Measurements from ENCODE around the gene PCGF3.
"Not testable (repeated sequence)": the region's sequence is repeated elsewhere in the genome, so short reads cannot be mapped to it uniquely, and the experiment has no call there.

Gene PCGF3

GRCh38 chr4:683247-683897, 22.3 kb upstream of the PCGF3 start:
- no peak for DNase-seq (ENCODE audit: low read depth)

GRCh38 chr4:683982-684622, 21.5 kb upstream of the PCGF3 start:
- no peak for DNase-seq (ENCODE audit: low read depth)

GRCh38 chr4:684623-685327, 20.9 kb upstream of the PCGF3 start:
- no peak for DNase-seq (ENCODE audit: low read depth)

GRCh38 chr4:685679-686412, 19.8 kb upstream of the PCGF3 start:
- no peak for DNase-seq (ENCODE audit: low read depth)

- DNase-seq (ENCODE audit: low read depth): no peak
Observed at GRCh38 chr4:686413-687040, 19.1 kb upstream of the PCGF3 start.

DNA sequence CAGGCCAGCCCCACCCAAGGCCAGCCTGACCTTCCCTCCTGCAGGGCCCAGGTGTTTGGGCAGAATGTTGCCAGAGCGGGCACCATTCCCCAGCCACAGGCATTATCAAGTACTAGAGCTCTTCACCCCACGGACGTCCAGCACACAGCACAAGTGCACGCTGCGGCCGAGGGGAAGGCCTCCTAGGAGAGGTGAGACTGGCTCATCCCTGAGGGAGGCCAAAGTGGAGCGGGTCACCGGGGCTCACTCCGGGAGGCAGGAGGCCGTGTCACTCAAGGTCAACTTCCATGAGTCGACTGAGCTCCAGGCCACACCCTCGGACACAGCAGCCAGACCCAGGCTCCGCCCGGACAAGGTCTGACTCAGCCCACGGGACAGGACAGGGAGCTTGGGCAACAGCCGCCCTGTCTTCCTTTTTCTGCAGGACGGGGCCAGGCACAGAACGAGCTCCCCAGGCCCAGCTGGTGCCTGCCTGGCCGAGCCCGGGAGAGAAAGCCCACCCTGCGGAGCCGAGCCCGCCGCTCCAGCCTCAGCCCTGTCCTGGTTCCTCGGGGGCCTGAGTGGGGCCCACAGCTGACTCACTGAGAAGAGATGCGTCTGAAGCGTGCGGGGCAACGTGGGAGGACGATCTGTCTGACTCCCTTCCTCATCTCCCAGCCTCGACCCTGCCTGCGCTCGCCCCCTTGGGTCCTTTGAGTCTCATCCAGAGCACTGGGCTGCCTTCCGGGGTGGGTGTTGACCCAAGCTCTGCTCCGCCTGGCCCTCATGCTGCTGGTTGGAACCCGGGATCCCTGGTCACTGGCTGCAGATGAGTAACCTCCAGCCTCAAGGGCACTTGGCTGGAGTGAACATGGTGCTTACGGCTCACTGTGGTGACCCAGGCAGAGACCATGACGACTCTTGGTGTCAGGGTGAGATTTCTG, 18.3 kb upstream of the PCGF3 start:
- DNase-seq (ENCODE audit: low read depth): no peak

DNA sequence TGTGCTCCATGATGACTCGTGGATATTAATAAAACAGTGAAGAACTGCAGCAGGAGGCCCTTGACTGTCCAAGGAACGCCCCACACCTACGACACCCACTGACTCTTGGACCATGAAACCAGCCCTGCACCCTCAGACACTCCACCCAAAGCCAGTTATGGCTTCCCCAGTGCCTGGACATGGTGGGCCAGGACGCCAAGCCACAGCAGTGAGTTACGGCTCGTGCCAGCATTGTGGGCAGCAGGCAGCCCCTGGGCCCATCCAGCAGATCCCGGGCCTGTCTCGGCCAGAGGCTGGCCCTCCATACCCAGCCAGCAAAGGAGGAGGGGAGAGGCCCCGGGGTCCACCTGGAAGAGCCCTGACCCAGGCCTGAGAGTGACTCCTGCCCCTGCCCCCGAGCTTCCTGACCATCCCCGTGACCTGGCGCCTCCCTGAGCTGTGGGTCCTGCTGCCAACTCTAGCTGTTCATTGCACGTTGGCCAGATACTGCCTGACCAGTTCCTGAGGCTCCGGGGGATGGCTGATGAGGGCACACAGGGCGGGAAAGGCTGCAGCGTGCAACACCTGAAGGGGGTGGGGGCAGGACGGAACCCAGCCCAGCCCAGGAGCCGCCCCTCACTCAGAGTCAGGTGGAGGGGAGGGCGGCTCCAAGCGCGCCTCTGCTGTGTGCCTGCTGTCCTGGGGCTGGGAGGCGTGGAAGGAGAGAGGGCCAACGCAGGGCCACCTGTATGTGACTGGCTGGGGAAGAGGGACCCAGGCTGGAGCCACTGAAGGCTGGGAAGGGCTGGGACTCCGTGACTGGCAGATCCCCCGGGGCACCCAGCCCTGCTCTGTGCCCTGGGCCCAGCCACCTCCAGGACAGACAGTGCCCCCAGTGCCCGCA, 17.4 kb upstream of the PCGF3 start:
- DNase-seq (ENCODE audit: low read depth): no peak

DNA sequence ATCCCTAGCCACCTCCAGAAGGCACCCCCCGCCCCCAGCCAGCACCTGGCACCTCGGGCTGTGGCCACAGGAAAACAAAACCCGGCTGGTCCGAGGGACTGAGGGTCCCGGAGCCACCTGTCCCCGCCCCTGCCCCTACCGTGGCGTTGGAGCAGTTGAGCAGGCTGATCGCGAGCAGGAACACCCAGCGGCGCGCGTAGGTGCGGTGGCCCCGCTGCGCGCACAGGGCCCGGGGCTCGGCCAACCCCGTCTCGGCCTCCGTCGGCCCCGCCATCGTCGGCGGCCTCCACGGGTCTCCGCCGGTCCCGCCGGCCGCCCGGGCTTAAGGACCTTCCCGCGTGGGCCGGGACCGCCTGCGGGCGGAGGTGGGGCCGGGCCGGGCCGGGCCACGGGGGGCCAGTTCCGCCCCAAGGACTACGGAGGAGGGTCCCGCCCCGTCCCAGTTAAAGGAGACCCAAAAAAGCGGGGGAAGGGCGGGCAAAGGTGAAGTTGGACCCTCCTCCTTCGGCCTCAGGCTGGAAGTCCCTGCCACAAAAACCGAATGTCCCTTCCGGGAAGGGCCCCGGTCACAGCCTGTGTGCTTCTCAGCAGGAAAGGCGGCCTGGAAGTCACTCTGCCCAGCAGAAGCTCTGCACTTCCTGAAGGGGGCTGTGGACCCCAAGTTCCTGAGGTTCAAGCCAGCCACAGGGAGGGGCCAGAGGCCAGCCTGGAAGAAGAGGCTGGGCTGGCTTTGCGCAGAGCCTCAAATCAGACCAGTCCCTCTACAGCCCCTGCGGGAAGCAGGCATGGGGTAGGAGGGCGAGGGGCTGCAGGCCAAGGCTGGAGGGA, 16.6 kb upstream of the PCGF3 start, which contains the start of gene SLC49A3:
SLC49A3 (minus strand) TSS at position 298 of the 828 bp plus-strand sequence; CDS start at position 274, 24 bp downstream.
- DNase-seq (ENCODE audit: low read depth): no peak

DNA sequence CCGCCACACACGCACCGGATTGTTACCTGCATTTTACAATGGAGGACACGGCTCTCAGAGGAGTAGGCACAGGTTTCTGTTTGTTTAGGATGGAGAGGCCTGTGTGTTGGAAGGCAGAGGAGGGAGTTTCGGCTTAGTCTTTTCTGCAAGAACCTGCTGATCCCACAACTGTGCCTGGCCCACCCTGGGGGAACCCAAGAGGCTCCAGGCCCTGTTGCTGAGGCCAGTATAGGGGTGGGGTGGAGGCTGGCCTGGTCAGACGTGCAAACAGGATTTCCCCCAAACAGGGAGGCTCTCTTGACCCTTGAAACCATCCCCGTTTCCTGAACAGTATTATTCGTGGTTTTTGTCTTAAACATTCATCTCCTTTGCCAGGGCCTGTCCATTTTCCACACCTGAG, 15.9 kb upstream of the PCGF3 start:
- no peak for DNase-seq (ENCODE audit: low read depth)

- DNase-seq (ENCODE audit: low read depth): no peak
Observed at GRCh38 chr4:692771-693554, 12.7 kb upstream of the PCGF3 start.

DNA sequence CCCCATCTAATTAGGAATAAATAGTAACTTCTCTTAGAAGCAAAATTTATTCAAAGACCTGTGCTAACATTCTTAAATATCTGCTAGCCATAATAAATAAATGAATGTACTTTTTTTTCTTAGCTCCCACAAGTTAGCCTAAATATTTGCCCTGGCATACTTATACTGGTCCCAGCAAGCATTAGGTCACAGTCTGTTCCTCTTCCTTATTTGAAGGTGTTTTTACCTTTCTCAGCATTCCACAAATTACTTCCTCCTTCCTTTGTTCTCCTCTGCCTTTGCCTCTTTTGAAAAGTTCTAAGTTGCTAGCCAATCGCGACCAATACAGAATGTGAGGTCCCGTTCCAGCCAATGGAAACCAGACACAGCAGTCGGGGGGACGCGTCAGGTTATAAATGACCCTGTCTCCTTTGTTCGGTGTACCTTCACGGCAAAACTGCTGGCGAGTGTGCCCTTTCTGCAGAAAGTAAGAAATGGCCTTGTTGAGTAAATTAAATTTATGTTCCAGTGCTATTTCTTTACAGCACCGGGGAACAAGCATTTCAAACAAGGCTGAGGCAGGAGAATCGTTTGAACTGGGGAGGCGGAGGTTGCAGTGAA, 11.2 kb upstream of the PCGF3 start:
- not testable (repeated sequence) for DNase-seq (ENCODE audit: low read depth)

GRCh38 chr4:699816-700580, 5.6 kb upstream of the PCGF3 start:
- DNase-seq (ENCODE audit: low read depth): no peak

- DNase-seq (ENCODE audit: low read depth): no peak
Observed at GRCh38 chr4:700587-701264, 4.9 kb upstream of the PCGF3 start.

DNA sequence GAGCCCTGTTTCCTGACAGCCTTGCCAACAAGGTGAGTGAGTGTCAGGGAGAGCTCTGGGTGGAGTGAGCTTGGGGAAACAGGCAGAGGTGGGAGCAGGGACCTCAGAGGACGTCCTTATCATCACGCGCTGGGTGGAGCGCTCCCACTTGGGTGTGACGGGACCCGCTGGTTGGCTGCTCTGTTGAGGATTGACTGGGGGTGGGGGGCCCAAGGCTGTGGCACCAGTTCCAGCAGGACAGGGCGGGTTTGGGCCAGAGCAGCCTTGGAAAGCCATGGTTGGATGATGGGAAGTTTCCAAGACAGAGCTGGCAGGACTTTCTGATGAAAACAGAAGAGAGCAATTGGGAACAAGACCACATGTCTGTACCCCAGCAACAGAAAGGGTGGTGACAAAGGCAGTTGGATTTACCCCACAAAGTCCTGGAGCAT, 3.0 kb upstream of the PCGF3 start:
- DNase-seq (ENCODE audit: low read depth): no peak

DNA sequence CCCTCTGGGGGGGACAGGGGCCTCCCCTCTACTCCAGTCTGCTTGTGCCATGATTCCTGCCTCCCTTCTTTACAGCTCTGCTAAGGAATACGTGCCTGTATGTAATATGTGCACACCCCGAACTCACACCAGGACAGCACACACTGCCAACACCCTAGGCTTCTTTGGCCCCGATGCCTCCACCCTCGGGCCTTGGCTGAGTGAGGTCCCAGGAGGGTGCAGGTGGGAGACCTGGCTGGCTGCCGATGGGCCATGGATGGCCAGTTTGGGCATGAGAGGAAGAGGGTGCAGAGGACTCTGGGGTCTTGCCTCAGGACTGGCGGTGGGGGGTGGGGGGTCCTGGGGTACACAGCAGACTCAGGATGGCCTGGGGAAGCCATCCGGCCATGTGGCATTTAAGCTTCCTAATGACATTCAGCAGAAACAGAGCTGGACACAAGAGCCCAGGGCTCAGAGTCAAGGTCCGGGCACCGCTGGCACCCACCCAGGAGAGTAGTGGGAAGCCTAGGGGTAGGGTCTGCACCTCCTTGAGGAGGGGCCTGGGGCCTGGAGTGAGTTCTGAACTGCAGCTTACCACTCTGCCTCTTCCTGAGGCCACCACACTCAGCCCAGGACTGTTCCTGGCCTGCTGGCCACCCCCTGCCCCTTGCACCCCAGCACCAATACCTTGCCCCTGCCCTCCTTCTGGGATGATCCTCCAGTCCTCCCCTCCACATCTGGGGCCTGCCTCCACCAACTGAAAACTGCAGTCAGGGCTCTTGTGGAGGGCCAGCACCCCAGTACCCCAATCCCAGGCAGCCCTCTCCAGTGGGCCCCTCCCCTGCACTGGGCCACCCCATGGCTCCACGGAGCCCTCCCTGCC, 2.1 kb upstream of the PCGF3 start:
- no peak for DNase-seq (ENCODE audit: low read depth)

Data from HS-27A (cell line).